ENCODE data around the gene CLCN4. TPM values are rescaled to one million over a fixed set of nuclear protein-coding genes. Genes with fewer than 3 reads are reported as not detected.

Gene CLCN4
- total and polyA plus RNA-seq, 12 donors, result 1.2 to 13.9 (median 4.1) TPM

DNA sequence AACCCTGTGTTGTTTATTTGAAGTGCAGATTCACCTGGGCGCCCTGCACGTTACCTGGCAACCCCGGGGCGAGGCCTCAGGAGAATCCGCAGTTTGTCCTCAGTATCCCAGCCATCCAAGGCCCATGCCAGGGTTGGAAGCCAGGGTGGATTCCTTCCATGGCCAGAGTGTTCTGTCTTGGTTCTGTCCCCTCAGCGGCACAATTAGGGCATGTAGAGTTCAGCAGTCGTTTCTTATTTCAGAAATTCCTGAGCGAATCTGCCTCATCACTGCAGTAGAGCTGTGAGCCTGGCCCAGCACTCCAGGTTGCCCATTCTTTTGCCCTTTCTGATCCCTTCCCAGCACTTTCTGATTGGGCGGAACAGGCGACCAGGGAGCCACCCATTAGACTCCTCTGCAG lies 29.9 kb upstream of the CLCN4 start:
- no peak for DNase-seq
- Histone ChIP-seq H3K9me3 (replicated peaks in 1 of 3) (no peaks in the 10 kb centered on the region), H3K4me1 (replicated peaks in 1 of 2) (no peaks in the 10 kb centered on the region), H3K4me3 (no peak overlapping the region), H3K36me3 (replicated peaks in 1 of 2) (peaks cover 0 to 26% of the 10 kb centered on the region in 2 donors), H3K27ac (no peak overlapping the region), H3K27me3 (no peaks in the 10 kb centered on the region)
- 89 to 100% (median 92%) methylated on average over 1 to 10 of the region's 10 CpGs for WGBS, 4 donors
- TF ChIP-seq, protein P1, sequence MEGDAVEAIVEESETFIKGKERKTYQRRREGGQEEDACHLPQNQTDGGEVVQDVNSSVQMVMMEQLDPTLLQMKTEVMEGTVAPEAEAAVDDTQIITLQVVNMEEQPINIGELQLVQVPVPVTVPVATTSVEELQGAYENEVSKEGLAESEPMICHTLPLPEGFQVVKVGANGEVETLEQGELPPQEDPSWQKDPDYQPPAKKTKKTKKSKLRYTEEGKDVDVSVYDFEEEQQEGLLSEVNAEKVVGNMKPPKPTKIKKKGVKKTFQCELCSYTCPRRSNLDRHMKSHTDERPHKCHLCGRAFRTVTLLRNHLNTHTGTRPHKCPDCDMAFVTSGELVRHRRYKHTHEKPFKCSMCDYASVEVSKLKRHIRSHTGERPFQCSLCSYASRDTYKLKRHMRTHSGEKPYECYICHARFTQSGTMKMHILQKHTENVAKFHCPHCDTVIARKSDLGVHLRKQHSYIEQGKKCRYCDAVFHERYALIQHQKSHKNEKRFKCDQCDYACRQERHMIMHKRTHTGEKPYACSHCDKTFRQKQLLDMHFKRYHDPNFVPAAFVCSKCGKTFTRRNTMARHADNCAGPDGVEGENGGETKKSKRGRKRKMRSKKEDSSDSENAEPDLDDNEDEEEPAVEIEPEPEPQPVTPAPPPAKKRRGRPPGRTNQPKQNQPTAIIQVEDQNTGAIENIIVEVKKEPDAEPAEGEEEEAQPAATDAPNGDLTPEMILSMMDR (IDR thresholded peaks at IDR 0.05), result no peak
- TF ChIP-seq POLR2A (IDR thresholded peaks at IDR 0.05), result no peak
- intact Hi-C loops (cut with DNase I), result loop anchor here in 1 of 2 donors (10.0 kb wide), 1 partner anchor 242 kb away; no protein-coding TSS in a partner anchor

DNA sequence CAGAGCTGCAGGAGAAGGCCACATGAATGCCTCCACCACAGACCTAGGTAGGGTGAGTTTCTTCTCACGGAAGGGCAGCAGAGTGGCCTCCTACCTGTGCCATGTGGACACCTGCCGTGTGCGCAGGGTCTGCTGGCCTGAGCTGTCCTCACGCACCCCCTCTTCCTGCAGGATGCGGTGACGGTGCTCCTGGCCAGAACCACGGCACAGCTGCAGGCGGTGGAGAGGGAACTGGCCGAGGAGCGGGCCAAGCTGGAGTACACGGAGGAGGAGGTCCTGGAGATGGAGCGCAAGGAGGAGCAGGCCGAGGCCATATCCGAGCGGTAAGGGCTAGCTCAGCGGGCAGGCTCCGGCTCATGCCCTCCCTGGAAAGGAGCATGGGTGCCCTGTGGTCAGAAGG lies 28.4 kb upstream of the CLCN4 start:
- WGBS, 4 donors, result 91 to 96% (median 95%) methylated on average over 15 to 17 of the region's 17 CpGs
- no peak overlapping the region for H3K4me3 ChIP-seq
- intact Hi-C loops (cut with DNase I), result loop anchor here in 1 of 2 donors (10.0 kb wide), 1 partner anchor 244 kb away; no protein-coding TSS in a partner anchor
- H3K27me3 ChIP-seq, result no peaks in the 10 kb centered on the region
- H3K36me3 ChIP-seq (replicated peaks in 1 of 2), result peaks cover 0 to 26% of the 10 kb centered on the region in 2 donors
- H3K4me1 ChIP-seq (replicated peaks in 1 of 2), result no peaks in the 10 kb centered on the region
- TF ChIP-seq, protein P1 (IDR thresholded peaks at IDR 0.05), result no peak
- no peak for TF ChIP-seq POLR2A (IDR thresholded peaks at IDR 0.05)
- no peak overlapping the region for H3K27ac ChIP-seq
- no peak for DNase-seq
- no peaks in the 10 kb centered on the region for H3K9me3 ChIP-seq (replicated peaks in 1 of 3)

DNA sequence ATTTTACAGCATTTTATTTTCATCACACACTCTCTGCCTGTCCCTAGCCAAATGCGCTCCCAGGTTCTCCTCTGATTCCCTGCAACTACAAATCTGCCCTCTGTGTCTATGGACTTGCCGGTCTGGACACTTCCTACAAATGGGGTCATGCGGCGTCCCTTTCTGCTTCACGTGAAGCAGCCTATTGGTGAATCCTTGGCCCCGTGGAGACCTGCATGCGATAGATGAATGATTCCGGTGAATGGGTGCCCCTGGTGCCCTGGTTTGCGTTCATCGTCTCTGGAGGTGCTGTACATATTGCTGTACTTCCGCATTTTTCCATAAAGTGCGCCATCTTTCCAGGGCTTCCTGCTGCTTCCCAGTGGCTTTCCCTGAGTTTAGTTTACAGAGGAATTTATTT lies 27.5 kb upstream of the CLCN4 start:
- Histone ChIP-seq H3K4me3 (no peak overlapping the region), H3K27ac (no peak overlapping the region), H3K36me3 (replicated peaks in 1 of 2) (peaks cover 0 to 25% of the 10 kb centered on the region in 2 donors), H3K9me3 (replicated peaks in 1 of 3) (no peaks in the 10 kb centered on the region), H3K4me1 (replicated peaks in 1 of 2) (no peaks in the 10 kb centered on the region), H3K27me3 (no peaks in the 10 kb centered on the region)
- TF ChIP-seq POLR2A (IDR thresholded peaks at IDR 0.05), result no peak
- TF ChIP-seq, protein P1 (IDR thresholded peaks at IDR 0.05), result no peak
- DNase-seq, result no peak
- intact Hi-C loops (cut with DNase I), result loop anchor here in 1 of 2 donors (10.0 kb wide), 1 partner anchor 244 kb away; no protein-coding TSS in a partner anchor
- 89 to 96% (median 94%) methylated on average over 10 to 12 of the region's 12 CpGs for WGBS, 4 donors

DNA sequence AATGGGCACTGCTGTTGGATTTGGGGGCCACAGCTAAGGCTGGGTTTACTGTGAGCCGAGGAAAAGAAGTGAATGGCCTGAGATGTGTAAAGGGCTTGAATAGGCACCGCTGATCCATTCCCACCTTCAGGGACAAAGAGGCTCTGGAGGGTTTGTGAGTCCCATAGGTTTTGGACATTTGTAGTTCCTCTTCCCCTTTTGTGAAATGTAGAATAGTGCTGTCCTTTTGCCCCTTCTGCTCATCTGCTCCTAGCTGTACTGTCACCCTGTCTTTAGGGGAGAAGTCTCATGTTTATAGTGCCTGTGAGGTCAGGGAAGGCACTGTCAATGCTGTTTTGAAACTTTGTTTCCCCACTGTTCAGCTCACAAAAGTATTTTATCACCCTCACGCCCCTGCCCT lies 26.4 kb upstream of the CLCN4 start:
- no peaks in the 10 kb centered on the region for H3K27me3 ChIP-seq
- no peaks in the 10 kb centered on the region for H3K9me3 ChIP-seq (replicated peaks in 1 of 3)
- no peak overlapping the region for H3K4me3 ChIP-seq
- WGBS, 4 donors, result 71 to 91% (median 85%) methylated on average over 3 of the region's 3 CpGs
- DNase-seq, result no peak
- no peaks in the 10 kb centered on the region for H3K4me1 ChIP-seq (replicated peaks in 1 of 2)
- TF ChIP-seq, protein P1 (IDR thresholded peaks at IDR 0.05), result no peak
- TF ChIP-seq POLR2A (IDR thresholded peaks at IDR 0.05), result no peak
- intact Hi-C loops (cut with DNase I), result no loop called here
- H3K27ac ChIP-seq, result no peak overlapping the region
- H3K36me3 ChIP-seq (replicated peaks in 1 of 2), result peaks cover 0 to 20% of the 10 kb centered on the region in 2 donors

Data from adrenal gland (tissue), 12 donors.